Lung (tissue), 12 donors: Measurements from ENCODE around the gene TRNAU1AP. TPM values are rescaled to one million over a fixed set of nuclear protein-coding genes. Genes with fewer than 3 reads are reported as not detected.
"Not testable (repeated sequence)": the region's sequence is repeated elsewhere in the genome, so short reads cannot be mapped to it uniquely, and the experiment has no call there.

Source experiments
- ATAC-seq: fragments of 200-7000 bp; cut with Tn5 transposase; one replicate; pipeline ENCODE4 v1.9.1; 2020; ENCODE audit warnings: moderate number of reproducible peaks; ENCODE audit not compliant: insufficient read depth, low FRiP score
- DNase-seq, 3 donors: peaks; one replicate each; pipeline ENCODE4 v3.0.0-alpha.2; 2013 to 2017
- H3K27ac ChIP-seq, 2 donors: one replicate each; pipeline ENCODE4 v1.5.1; 2013; ENCODE audit warnings: mild to moderate bottlenecking in 2 of 2, moderate library complexity in 2 of 2, control low read depth in 1 of 2, inconsistent platforms in 1 of 2, low read depth in 1 of 2, low read length in 1 of 2
- H3K27me3 ChIP-seq, 3 donors: one replicate each; pipeline ENCODE4 v1.5.1; 2013; ENCODE audit warnings: low read length in 2 of 3; ENCODE audit not compliant: control insufficient read depth in 3 of 3, insufficient read depth in 3 of 3
- H3K36me3 ChIP-seq, 4 donors: one replicate each; pipeline ENCODE4 v1.5.1; 2013; ENCODE audit warnings: low read length in 4 of 4, mild to moderate bottlenecking in 1 of 4, moderate library complexity in 1 of 4; ENCODE audit not compliant: control insufficient read depth in 4 of 4, insufficient read depth in 4 of 4
- H3K4me1 ChIP-seq, 5 donors: one replicate each; pipeline ENCODE4 v1.5.1; 2013; ENCODE audit warnings: low read length in 5 of 5, mild to moderate bottlenecking in 2 of 5, moderate library complexity in 1 of 5; ENCODE audit not compliant: control insufficient read depth in 5 of 5, insufficient read depth in 5 of 5
- H3K4me3 ChIP-seq: one replicate; pipeline ENCODE4 v1.5.1; 2013; ENCODE audit warnings: mild to moderate bottlenecking, control low read depth, moderate library complexity
- H3K9ac ChIP-seq, 2 donors: one replicate each; pipeline ENCODE4 v1.5.1; 2013; ENCODE audit warnings: low read length in 2 of 2, control low read depth in 1 of 2; ENCODE audit not compliant: insufficient read depth in 1 of 2
- H3K9me3 ChIP-seq, 4 donors: one replicate each; pipeline ENCODE4 v1.5.1; 2013; ENCODE audit warnings: low read length in 3 of 4, mild to moderate bottlenecking in 1 of 4, moderate library complexity in 1 of 4; ENCODE audit not compliant: control insufficient read depth in 4 of 4, insufficient read depth in 3 of 4
- CTCF ChIP-seq: IDR thresholded peaks from 2 replicates; pipeline ENCODE4 v1.5.1; 2012; ENCODE audit warnings: mild to moderate bottlenecking; ENCODE audit errors: control extremely low read depth, extremely low read depth
- WGBS, 2 donors: extraction: QIAGEN DNeasy Blood & Tissue Kit; methylation state at CpG; one replicate each; pipeline ENCODE4 v1.1.7; 2013; 5-methylcytosine and 5-hydroxymethylcytosine counted together
- polyA plus RNA-seq, 2 donors: library from polyadenylated mRNA; stranded (reverse); fragments of 200-250 nt; gene quantifications; one replicate each; pipeline ENCODE4 v1.2.1, GENCODE V29; 2013
- total RNA-seq, 2 donors: library from RNA; depleted of rRNA in 1 of 2; stranded (reverse); fragments of >200 nt in 1 of 2; gene quantifications; one replicate each; pipeline ENCODE4 v1.2.1, GENCODE V29; 2014 to 2021
- donor health status: control.
- donor health status: control.
- donor health status: Bipolar disorder and iron deficiency.
- donor health status: healthy.
- donor health status: DM: yes; HTN: yes; CAD: no.

The TRNAU1AP gene
- total and polyA plus RNA-seq, 4 donors, result 25.4 to 40.2 (median 30.2) TPM

GRCh38 chr1:28595412-28596191 is 42.7 kb downstream of the TRNAU1AP start:
- Histone ChIP-seq H3K4me1 (peaks cover 0 to 4% (median 1%) of the 10 kb centered on the region in 5 donors), H3K36me3 (peaks cover 0 to under 1% (median 0%) of the 10 kb centered on the region in 4 donors), H3K4me3 (no peak overlapping the region), H3K9ac (no peak overlapping the region), H3K9me3 (no peaks in the 10 kb centered on the region), H3K27me3 (no peaks in the 10 kb centered on the region), H3K27ac (no peak overlapping the region)
- no peak for ATAC-seq
- no peak for DNase-seq
- no peak for TF ChIP-seq CTCF
- WGBS, 2 donors, result 93 to 95% methylated on average over 10 of the region's 10 CpGs

DNA sequence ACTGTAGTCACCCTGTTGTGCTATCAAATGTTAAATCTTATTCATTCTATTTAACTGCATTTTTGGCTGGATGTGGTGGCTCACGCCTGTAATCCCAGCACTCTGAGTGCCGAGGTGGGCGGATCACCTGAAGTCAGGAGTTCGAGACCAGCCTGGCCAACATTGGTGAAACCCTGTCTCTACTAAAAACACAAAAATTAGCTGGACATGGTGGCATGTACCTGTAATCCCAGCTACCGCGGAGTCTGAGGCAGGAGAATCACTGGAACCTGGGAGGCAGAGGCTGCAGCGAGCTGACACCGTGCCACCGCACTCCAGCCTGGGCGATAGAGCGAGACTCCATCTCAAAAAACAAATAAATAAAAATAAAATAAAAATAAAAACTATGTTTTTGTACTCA is 43.4 kb downstream of the TRNAU1AP start:
- not testable (repeated sequence) for H3K4me3 ChIP-seq, H3K9me3 ChIP-seq, H3K36me3 ChIP-seq, H3K27ac ChIP-seq, H3K27me3 ChIP-seq, H3K9ac ChIP-seq, DNase-seq, ATAC-seq, H3K4me1 ChIP-seq
- 98% methylated on average over 11 of the region's 11 CpGs for WGBS, 2 donors

GRCh38 chr1:28601696-28602095 is 48.8 kb downstream of the TRNAU1AP start:
- Histone ChIP-seq H3K9ac (no peak overlapping the region), H3K27me3 (no peaks in the 10 kb centered on the region), H3K27ac (no peak overlapping the region), H3K9me3 (no peaks in the 10 kb centered on the region), H3K4me3 (no peak overlapping the region), H3K36me3 (peaks cover 12 to 21% (median 18%) of the 10 kb centered on the region in 4 donors), H3K4me1 (no peaks in the 10 kb centered on the region)
- no peak for ATAC-seq
- 71 to 92% methylated on average over 3 of the region's 3 CpGs for WGBS, 2 donors
- no peak for DNase-seq
- no peak for TF ChIP-seq CTCF

GRCh38 chr1:28602536-28603439 is 49.9 kb downstream of the TRNAU1AP start:
- H3K9me3 ChIP-seq, result no peaks in the 10 kb centered on the region
- H3K9ac ChIP-seq, result no peak overlapping the region
- peaks cover 12 to 29% (median 22%) of the 10 kb centered on the region in 4 donors for H3K36me3 ChIP-seq
- H3K27ac ChIP-seq, result no peak overlapping the region
- DNase-seq, result peak; percentile 67 to 89 (median 88)
- H3K27me3 ChIP-seq, result no peaks in the 10 kb centered on the region
- H3K4me3 ChIP-seq, result no peak overlapping the region
- TF ChIP-seq CTCF, result peak; percentile 24
- 73 to 83% methylated on average over 15 of the region's 15 CpGs for WGBS, 2 donors
- no peaks in the 10 kb centered on the region for H3K4me1 ChIP-seq
- ATAC-seq, result no peak
